Non-pigmented ciliary epithelial cell (primary cell): ENCODE measurements around the gene PTPRE.

ENCODE experiments used
- DNase-seq: peaks from one replicate; pipeline ENCODE4 v3.0.0-alpha.2; 2010; ENCODE audit warnings: low read depth

Gene PTPRE, protein sequence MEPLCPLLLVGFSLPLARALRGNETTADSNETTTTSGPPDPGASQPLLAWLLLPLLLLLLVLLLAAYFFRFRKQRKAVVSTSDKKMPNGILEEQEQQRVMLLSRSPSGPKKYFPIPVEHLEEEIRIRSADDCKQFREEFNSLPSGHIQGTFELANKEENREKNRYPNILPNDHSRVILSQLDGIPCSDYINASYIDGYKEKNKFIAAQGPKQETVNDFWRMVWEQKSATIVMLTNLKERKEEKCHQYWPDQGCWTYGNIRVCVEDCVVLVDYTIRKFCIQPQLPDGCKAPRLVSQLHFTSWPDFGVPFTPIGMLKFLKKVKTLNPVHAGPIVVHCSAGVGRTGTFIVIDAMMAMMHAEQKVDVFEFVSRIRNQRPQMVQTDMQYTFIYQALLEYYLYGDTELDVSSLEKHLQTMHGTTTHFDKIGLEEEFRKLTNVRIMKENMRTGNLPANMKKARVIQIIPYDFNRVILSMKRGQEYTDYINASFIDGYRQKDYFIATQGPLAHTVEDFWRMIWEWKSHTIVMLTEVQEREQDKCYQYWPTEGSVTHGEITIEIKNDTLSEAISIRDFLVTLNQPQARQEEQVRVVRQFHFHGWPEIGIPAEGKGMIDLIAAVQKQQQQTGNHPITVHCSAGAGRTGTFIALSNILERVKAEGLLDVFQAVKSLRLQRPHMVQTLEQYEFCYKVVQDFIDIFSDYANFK

DNA sequence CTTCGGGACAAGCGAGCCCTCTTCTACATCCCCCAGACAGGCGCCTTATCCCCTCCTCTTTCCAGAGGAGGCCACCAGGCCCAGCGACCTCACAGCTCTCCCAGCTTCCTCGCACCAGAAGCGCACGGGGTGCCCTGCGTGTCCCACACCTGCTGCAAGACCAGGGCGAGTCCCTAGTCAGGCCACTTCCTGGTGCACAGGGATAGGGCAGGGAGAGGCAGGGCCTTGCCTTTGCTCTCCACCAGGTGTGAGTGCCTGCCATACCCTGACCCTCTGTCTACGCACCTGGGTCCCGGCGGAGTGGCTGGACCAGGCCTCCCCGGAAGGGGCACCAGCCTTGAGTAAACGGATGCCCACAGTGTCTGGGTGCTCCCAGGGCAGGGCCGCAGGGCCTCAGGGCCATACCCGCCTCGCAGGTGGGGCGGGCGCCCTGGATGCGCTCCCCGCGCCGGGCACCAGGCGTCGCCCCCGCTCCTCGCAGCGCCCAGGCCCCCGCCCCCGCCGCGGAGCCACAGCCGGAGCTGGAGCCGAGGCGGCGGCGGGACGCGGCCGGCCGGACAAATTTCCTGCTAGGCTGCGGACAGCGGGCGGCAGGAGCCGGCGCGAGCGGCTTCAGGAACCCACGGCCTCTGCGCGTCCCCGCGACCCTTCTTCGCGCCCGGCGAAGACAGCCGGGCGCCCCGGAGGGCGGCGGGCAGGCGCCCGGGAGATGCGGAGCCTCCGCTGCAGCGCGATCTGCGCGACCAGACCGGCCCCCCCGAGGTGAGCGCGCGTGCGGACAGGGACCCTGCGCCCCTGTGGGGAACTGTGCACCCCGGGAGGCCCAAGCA is at the start of gene PTPRE:
Gene PTPRE (plus strand): TSS at position 556 of the 830 bp plus-strand sequence. CDS start 133,779 bp downstream, outside the sequence.
- no peak for DNase-seq

DNA sequence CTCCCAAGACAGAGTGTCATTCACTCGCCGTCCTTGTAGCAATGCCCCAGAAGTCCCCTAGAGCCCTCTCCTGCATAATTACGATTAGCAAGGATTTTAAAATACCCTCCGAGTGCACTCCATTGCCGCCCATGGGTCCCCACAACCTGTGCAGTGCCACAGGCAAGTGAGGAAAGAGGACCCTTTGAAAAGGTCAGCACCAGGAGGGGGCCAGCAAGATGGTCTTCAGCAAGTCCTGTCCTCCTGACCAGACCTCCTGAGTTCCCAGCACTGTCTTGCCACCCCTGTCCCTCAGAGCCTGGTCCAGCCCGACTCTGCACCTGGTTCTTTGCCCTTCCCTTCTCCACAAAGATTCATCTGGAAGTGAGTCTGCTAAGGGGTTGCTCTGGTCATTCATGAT is 46.3 kb upstream of the PTPRE start:
- no peak for DNase-seq

DNA sequence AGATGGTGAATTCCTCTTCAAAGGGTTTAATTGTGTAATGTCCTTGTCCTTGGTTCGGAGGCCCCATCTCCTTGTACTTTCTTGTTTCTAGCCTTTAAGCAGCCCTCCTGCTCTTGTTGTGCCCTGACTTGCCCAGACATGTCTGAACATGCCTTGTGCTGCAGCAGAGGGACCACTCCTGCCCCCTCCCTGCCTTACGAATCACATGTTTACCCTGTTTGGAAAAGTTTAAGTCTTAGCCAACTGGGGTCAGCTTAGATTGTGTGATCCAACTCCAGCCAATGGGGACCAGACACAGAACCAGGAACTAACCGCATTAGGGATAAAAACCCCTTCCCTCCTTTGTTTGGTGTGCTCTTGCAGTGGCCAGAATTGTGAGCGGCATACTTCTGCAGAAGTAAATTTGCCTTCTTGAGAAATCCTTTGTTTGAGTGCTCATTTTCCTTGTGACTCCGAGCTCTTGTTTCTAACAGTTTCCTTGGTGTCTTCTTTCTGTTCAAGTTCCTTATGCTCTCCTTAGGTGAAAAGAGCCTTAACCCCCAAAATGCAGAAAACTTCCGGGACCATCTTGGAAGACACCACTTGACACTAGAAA is 43.6 kb upstream of the PTPRE start:
- no peak for DNase-seq

DNA sequence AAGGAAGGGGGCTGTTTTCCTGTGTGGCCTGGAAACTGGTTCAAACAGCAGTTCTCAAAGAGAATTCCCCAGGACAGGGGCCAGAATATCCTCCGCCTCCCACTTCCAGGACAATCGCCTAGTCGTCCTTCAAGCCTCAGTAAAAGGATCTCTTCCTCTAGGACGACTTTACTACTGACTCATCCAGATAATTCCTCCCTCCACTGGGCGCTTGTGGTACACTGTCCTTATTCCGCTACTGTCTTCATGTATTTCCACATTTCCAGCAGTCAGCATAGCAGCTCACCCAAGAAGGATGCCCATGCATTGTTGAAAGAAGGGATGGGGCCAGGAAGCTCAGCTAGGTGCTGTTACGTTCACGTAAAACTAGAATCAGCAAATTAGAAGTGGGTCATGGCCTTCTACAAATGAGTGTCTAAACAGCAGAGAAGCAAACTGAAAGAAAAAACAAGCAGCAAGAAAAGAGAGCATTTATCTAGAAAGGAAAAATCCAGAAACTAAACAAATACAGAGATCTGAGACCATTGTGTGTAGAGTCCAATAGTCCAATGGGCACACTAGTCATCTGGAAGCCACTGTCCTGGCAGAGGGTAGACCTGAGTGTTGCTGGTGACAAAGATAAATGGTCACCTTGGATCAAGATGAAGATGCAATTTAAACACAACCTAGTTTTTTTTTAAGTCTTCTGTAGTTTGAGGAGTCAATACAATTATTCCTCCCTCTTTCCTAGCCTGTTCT is 40.5 kb upstream of the PTPRE start:
- no peak for DNase-seq

DNA sequence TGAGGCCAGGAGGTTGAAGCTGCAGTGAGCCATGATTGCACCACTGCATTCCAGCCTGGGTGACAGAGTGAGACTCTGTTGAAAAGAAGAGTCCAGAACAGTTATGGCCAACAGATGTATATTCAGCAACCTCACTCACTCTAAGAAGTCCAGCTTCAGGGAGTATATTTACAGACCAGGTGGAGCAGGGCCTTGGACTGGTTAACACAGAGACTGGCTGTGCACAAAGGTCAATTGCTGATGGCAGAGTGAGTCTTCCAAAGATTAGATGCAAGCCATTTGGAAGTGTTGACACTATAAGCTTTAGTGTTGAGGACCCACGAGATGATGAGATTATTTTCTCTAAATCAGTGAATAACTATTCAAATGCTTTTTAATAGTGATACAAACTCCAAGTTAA is 39.1 kb upstream of the PTPRE start:
- no peak for DNase-seq

DNA sequence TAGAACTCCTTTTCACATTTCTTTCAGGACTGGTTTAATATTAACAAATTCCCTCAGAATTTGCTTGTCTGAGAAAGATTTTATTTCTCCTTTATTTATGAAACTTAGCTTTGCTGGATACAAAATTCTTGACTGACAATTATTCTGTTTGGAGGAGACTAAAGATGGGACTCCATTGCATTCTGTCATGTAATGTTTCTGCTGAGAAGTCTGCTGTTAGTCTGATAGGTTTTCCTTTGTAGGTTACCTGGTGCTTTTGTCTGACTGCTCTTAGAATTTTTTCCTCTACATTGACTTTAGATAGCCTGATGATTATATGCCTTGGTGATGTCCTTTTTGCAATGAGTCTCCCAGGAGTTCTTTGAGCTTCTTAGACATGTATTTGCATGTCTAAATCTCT is 37.6 kb upstream of the PTPRE start:
- no peak for DNase-seq

DNA sequence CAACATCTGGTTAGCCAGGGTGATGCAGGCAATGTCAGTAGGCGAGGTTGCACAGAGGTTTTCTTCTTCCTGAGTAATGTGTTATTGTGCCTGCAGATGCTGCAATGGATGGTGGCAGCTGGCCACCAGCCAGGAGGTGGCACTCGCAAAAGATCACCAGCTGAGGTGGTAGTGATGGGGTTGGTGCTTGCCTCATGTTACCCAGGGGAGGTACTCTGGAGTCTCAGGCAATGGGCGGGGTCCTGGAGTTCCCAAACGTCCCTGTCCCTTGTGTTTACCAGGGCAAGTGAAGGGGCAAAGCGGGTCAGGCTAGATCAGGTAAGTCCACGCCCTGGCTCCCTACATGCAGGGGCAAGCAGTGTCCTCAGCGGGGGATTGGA is 35.3 kb upstream of the PTPRE start:
- DNase-seq, result no peak

DNA sequence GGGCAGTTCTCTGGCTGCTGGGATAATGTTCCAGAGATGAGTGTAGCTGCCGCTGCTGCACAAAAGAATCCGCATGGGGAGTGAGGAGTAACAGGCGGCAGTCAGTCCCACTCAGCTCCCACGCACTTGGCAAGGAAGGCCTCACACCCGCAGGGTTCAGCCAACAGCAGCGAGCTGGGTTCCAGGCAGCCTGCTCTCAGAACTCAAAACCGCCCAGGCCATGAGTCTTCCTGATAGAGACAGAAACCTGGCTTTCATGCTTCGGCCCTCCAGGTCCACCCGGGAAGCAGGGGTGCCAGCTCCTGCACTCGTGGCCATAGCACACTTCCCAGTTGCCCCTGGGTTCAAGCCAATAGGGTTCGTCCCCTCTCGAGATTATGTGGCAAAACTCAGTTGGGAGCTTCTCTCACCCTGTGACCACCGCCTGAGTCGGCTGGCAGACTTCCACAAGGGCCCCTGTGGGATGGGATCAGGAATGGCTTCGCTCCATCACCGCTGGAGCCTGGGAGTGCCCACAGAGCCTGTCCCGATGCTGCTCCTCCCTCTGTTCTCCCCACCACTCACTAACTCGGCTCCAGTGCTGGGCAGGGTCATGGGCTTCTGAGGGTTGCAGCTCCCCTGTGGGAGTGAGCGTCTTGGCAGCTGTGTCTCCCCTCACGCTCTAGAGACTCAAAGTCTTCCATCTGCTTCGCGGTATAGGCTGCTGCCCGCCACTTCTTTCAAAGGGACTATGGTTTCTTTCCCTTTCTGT is 34.7 kb upstream of the PTPRE start:
- DNase-seq, result no peak

DNA sequence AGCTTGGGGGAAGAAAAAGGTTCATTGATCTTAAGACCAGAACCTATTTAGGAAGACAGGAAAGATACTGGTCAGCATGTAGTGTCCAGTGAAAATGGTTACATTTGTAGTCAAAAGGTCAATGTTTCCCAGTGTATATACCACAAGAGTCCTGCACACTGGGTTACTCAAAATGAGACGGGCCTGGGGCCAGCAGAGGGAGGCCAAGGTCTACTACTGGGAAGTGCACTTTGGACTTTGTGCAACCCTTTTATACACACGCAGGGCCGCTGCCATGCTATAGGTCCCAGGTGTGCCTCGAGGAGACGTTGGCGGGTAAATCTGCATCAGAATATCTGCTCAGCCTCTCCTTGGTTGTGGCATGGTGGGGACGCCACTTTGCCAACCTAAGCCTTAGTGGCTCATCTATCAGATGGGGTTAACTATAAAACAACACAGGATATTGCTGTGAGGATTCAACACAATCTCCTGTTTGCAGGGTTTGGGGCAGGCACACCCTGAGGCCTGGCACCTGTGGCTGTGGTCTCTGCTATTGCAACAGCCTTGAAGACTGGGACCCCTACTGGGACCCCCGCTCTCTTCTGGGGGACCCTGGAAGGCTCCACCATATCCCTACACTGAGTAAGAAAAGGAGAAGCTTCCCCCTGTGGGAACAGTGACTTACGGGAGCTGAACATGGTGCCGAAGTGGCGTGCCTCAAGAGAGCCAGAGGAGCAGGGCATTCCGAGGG is 33.9 kb upstream of the PTPRE start:
- DNase-seq, result no peak

DNA sequence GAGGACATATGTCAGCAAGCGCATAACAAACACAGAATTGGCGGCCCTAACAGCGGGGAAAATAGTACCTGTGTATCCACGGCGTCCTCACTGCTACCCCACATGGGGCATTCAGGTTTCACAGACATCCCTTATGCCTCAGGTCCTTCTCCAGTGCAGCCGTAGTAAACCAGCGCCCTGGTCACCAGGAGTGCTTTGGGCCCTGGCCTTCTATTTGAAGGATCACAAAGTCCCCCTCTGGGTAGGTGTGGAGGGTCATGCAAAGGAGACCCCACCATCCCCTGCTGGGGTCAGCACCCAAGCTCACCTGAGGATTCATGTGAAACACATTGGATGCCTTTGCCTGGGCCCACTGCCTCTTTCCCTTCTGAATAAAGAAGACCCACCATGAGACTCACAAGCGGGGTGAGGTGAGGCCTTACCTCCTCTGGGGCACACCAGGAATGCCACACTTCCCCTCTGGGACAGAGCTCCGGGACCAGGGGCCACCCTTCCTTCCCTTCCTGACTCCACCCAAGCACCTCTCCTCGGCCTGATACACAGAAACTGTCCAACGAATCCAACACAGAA is 32.9 kb upstream of the PTPRE start:
- DNase-seq, result no peak

DNA sequence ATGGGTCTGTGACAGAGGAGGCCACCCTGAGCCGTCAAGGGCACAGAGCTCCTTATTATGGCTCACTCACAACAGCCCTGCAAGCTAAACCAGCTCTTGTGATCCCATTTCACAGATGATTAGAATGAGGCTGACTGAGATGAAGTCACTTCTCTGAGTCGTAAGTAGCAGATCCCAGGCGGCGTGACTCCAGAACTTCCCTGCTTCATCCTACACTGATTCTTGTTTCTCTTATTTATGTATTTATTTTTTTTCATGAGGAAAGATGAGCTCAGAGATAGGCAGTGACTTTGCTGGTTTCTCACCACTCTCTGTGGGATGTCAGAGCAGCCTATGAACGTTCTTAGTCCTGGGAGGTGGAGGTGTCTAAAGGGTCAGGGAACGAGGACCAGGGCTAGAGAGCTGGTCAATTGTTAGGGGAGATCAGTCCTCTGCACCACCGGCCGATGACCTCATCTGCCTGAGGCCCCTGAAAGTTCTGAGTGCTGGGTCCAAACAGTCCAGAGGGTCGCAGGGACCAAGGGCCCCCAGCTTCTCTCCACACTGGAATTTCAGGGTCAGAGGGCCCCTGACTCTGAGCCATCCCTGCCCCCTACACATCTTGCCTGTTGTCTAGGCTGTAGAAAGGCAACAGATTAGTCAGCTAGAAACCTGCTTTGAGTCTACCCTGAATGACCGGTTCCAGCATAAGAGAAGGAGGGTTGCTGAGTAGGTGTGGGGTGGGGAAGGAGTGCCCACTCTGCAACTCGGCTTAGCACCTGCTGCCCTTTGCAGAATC is 32.0 kb upstream of the PTPRE start:
- no peak for DNase-seq

DNA sequence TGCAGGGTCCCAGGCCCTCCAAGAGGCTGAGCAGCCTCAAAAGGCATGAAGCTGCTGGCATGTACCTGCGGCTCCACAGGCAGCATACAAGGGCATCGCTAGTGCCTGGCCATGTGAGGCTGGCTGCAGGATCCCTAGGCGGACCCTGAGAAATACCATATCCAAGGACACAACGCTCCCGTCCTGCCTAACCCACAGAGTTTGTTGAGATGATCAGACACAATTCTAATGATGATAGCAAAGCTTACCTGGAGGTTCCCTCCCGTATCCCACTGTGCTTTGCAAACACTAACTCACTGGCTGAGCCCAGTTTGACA is 31.5 kb upstream of the PTPRE start:
- DNase-seq, result no peak

DNA sequence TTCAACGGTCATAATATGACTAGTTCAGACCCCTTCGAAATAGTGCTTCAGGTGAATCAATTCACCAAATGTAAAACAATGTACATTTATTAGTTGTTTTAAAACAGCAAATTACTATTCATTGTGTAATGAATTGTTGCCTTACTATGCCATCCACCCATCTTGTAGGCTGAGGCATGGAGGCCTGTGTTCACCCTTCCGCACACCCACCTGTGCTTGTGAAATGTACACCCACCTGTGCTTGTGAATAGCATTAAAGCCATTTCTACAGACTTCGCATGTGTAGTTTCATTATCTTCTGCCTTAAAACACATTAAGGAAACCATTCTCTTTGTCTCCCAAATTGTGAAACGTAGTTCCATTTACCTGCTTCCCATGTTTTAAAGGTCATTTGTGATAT is 31.0 kb upstream of the PTPRE start:
- no peak for DNase-seq

DNA sequence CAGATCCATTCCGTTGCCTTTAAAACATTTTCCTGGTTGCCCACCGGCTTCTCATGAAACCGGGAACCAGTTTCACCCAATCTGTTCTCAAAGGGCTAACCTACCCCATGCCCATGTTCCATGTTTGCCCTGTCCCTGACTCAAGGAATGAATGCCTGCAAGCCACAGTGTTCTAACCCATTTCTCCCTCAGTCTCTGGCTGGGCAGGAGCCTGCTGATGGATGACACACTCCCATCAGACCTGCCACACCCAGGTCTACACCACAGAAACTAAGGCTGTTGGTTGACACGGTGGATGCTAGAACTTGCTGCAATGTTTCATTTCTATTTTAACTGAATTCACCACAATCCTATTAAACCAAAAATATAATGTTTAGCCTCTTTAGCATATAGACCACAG is 29.8 kb upstream of the PTPRE start:
- DNase-seq, result no peak

DNA sequence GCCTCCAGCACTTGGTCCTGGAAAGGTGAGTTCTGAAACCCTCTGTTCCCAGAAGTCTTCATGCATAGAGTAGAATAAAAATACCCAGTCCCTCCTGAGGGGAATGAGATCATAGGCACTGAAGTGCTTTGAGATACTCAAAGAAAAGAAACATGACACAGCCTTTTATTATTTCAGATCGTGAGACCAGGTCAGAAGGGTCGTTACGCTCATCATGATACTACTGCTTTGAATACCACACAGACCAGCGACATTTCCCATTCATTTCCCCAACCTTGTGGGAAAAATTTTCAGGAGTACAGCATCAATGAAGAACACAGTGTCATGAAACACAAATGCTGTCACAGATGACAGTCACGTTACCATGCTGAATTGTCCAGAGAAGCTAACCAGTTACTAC is 29.2 kb upstream of the PTPRE start:
- DNase-seq, result no peak

DNA sequence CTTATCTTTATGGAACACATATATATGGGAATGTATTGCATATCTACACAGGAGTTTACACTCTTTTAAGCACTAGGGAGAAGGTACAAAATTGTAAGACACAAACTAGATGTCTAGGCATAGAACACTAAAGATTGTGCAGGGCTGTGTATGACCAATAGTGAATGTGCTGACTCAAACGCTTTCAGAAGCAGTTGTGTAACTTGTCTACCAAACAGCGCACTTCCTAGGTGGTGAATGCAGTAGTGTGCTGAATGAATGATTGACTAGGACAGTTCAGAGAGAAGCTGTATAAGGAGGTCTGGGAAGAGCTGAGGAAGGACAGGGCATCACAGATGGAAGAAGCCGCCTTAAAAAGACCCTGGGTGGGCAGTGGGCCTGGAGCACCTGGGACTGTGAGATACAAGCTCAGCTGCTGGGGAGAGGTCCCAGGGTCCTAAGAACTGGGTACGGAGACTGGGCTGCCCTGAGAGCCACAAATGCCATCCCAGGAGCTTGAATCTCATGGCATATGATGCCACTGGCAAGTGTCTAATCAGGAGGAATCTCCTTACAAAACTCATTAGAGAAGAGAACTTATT is 28.3 kb upstream of the PTPRE start:
- DNase-seq, result no peak

DNA sequence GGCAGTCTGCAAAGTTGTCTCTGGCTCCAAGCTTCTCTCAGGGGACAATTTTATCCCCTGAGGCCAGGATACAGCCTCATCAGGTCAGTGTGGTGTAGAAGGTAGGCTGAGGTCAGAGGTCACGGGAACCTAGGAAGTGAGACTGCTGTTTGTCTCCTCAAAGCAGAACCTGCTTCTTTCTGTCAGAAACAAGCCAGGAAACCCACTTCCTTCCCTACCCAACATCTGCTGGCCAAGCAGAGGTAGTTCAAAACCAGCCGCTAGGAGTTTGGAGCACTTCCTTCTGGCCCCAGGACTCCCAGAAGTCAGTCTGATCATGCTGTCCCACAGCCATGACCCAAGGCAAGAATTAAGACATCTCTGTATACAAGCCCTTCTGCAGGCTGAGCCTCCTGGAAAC is 26.3 kb upstream of the PTPRE start:
- no peak for DNase-seq

DNA sequence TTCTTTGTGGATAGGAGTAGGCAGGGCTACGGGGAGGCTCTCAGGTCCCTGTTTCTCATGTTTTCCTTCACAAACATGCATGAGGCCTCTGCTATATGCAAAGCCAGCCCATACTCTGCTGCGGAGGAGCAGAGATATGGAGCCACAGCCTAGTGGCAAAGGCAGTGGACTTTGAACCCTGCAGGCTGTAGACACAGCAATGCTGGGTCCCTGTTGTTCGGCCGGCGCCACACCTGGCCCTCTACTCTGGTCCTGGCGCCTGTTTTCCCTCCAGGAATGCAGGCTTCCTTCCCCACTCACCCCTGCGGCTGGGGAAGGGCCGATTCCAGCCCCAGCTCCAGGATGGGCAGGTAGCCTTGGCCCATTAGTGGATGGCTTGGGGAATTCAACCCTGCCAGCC is 25.6 kb upstream of the PTPRE start:
- no peak for DNase-seq

DNA sequence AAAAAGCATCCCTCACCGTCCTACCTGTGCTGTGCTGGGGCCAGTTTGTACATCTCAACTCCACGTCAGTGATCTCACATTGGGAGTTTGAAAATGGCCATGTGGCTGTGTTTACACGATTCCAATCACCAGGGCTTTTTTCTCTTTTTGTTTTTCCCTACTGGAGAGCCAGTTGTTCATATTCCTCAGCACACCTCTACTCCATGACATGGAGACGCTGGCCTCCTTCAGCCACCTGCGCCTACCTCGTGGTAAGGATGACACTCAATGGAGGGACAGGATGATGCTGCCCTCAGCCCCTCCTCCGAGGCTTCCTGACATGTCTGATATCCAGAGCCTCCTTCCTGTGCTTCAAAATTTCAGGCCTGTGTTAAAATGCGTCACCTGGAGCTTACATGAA is 24.5 kb upstream of the PTPRE start:
- DNase-seq, result no peak
